Dermis blood vessel endothelial cell (primary cell): ENCODE data around the gene SORCS3. TPM values are rescaled to one million over a fixed set of nuclear protein-coding genes. Genes with fewer than 3 reads are reported as not detected.

Experiments used
- DNase-seq: peaks from one replicate; pipeline ENCODE4 v3.0.0; 2010
- total RNA-seq: library from RNA; depleted of rRNA; stranded (reverse); fragments of >200 nt; gene quantifications from 2 replicates; pipeline ENCODE4 v1.2.3, GENCODE V29; 2014

Gene SORCS3
- total RNA-seq = under 0.01 TPM in 1 of 2 replicates, not detected in the other

DNA sequence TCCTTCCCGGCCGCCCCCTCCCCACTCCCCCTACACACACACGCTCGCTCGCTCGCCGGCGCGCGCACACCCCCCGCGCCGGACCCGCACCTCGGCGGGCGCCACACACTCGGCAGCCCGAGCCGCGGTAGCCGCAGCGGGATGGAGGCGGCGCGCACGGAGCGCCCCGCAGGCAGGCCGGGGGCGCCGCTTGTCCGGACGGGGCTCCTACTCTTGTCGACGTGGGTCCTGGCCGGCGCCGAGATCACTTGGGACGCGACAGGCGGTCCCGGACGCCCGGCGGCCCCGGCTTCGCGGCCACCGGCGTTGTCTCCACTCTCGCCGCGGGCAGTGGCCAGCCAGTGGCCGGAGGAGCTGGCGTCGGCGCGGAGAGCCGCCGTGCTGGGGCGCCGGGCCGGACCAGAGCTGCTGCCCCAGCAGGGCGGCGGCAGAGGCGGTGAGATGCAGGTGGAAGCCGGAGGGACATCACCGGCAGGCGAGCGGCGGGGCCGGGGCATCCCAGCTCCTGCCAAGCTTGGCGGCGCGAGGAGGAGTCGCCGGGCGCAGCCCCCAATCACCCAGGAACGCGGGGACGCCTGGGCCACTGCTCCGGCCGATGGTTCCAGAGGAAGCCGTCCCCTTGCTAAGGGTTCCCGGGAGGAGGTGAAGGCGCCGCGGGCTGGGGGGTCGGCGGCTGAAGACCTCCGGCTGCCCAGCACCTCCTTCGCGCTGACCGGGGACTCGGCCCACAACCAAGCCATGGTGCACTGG is at the start of gene SORCS3:
SORCS3 (plus strand) TSS at position 104 of the 750 bp plus-strand sequence.
- DNase-seq = no peak

DNA sequence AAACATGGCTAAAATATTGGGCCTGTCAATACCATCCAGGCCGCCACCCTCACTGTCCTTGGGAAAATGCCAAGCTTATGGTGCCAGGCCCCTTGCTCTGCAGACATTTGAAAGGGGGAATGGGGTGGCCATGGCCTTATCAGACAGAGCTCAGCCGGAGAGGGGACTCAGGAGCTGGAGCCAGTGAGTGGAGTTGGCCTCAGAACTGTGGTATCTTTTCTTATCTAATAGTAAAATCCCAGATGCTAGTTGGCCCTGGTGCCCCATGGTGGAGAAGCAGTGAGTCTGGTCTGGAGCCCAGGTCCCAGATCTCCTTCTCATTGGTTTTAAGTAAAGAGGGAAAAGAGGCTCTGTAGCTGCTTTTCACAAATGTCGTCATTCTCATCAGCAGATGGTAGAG is 49.6 kb upstream of the SORCS3 start:
- no peak for DNase-seq

DNA sequence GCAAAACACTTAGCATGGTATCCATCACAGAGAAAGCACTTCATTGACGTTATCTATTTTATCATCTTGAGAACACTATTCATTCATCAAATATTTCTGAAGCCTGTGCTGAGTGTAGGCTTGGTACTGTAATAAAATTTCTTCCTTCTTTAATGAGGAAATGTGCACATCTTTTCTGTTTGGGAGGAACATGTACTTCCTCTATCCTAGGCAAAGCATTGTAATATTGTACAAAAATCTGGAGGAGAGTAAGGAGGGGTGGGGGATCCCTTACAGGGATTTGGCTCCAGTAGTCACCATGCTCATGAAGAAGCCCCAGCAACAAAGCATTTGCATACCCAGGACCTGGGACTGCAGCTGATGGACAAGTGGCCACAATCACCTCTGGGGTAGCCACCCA is 39.9 kb upstream of the SORCS3 start:
- no peak for DNase-seq

DNA sequence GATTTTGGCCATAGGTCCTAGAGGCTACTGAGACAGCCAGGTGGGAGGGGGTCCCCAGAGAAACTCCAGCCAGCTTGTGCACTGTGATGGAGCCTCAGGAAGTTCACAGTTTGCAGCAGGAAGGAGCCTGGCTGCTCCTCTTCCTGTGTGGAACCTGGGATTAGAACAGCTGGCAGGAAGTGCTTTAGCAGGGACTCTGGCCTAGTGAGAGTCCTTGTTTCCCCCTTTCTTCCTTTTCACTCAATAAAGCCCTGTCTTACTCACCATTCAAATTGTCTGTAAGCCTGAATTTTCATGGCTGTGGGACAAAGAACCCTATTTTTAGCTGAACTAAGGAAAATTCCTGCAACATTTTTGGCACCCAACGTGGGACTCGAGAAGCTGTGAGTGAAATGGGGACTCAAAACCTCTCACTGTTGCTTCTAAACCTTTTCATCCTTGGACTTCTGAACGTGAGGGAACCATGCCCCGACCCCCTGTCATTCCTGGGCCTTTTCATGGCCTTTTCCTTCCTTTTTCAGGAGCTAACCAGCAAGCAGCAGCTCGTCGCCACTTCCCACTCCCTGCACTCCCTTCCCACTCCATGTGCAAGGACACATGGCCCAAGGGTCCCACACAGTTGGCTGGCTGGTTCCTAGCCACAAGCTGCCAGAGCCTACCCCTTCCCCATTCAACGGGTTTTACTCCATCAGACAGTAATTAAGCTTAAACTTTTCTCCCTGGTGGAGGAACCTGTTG is 32.8 kb upstream of the SORCS3 start:
- DNase-seq = peak; percentile 17

DNA sequence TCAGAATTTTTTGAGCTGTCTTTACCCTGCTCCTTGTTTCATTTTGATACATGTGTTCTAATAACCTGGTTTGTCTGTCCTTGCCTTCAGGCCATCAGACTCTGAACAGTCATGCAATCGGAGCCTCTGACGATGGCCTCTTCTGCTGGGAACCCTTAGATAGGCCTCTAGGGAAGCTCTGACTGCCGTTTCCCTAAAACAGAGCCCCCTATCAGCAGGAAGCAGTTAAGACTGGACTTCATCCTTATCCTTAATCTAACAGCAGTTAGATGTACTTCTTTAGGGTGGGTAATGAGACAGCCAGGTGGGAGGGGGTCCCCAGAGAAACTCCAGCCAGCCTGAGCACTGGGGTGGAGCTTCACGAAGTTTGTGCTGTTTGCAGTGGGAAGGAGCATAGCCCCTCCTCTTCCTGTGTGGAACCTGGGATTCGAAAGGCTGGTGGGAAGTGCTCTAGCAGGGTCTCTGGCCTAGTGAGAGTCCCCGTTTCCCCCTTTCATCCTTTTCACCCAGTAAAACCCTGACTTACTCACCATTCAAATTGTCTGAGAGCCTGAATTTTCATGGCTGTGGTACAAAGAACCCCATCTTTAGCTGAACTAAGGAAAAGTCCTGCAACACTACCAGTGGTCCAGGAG is 28.4 kb upstream of the SORCS3 start:
- no peak for DNase-seq

- DNase-seq = no peak
These were observed 27.7 kb upstream of the SORCS3 start for GRCh38 chr10:104613406-104613805.

- DNase-seq = peak; percentile 49
These were observed 26.8 kb upstream of the SORCS3 start for GRCh38 chr10:104614245-104614831.

GRCh38 chr10:104615136-104615535 is 26.0 kb upstream of the SORCS3 start:
- no peak for DNase-seq

DNA sequence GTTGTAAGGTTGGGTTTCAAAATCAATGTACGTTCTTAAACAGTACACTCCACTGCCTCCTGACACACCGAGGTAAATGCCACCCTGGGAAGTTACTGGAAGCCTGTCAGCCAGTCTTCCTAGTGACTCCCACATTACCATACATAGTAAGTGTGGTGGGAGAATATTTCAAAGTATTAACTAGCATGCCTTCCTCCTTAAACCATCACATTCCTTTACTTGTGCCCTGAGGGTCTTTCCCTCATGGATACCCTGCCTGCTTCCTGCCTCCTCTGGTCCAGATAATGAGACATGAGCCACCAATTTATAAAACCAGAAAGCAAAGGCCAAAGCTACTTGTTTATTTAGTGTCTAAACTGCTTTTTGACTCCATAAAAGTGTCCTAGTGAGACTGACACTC is 23.3 kb upstream of the SORCS3 start:
- no peak for DNase-seq

- no peak for DNase-seq
These were observed 18.9 kb upstream of the SORCS3 start for GRCh38 chr10:104622175-104622574.

- peak; percentile 13 for DNase-seq
These were observed 18.4 kb upstream of the SORCS3 start for GRCh38 chr10:104622598-104623209.

DNA sequence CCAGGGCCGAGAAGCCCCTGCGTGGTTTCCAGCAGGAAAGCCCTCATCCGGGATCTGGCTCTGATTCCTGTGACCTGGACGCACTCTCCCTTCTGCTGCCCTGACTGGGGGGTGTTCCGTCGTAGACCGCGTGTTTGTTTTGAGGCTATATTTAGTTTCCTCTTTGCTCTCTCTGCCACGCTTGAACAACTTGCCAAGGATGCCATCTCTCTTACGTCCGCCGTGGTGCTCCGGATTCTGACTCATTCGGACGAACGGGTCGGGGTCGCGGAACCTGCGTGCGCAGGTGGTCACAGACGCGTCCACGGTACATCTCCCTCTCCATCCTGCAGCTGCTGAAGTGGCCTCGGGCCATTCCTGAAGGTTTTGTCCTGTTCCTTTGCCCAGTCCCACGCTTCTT is 10.4 kb upstream of the SORCS3 start:
- DNase-seq = no peak

DNA sequence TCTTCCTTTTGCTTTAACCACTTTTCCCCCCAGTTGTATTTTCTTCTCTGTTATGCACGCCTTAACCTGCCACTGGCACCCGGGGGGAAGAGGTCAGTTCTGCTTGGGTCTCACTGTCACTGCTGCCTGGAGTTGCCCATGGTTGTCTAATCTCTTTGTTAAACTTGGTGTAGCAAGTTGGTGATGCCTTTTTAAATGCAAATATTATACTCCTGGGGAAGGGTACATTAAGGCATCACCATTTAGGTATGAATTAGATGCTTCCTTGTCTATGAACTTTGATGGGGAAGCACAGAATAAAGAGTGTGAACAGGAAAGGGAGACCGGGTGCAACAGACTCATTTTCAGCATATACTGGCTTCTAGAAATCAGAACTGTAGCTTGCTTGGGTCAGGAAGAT is 9.1 kb upstream of the SORCS3 start:
- no peak for DNase-seq

DNA sequence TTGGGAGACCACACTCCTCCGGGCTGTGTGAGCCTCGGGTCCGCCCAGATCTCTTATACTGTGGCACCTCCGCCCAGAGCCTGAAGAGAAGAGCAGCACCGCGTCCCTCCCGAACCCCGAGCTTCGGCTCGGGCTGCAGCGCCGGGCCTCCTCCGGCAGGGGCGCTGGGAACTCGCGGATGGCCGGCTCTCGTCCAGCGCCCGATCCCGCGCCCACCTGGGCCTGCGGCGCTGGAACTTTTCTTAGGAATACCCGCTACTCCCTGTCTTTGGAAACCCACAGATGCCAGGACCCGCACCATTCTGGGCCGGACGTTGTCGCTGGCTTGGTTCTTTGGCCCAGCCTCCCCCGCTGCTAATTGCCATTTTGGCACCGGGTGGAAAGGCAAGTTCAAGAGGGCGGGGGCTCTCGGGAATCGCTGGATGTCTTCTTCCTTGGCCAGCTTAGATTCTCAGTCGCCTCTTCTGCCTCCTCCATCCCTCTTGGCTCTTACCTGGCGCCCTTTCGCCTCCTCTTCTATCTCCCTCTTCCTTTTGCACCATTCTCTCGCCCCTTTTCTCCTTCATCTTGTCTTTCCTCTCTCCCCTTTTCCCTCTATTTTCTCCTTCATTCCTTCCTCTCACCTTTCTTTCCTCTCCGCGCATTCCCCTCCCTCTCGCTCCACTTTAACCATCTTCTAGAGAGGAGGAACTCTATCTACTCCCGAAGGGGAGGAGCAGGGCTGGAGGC is 2.1 kb upstream of the SORCS3 start:
- DNase-seq = no peak

DNA sequence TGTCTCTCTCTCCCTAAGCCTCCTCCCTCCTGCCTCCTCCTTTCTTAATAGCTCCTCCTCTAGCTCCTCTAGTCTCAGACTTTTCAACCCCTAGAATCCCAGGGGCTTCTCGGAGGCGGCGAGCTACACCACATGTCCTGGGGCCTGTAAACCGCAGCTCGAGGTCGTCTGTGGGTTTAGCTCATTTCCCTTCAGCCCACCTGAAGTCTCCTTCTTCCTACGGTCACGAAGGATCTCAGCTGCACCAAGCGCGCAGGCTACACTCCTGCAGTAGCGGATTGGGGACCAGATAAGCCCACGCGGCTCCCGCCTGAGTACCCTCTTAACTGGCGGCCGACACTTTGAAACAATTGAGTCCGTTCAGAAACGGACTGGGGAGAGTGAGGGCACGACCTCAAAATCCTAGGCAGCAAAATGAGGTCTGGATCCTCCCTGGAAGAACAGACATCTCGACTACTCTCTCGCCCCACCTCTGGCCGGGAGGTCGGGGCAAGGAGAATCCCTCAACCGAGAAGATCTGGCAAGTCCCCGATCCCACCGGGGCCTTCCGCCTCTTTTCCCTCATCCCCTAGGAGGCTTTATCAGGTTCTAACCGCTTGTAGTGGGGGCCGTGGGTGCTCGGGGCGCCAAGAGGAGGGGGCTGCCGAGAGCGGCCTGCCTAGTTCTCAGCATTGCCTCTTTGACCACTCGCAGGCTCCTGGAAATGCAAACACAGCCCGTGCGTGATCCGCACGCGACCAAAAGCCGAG is 1.3 kb upstream of the SORCS3 start:
- DNase-seq = no peak

- DNase-seq = no peak
These were observed 527 bp upstream of the SORCS3 start for GRCh38 chr10:104640339-104641186.

GRCh38 chr10:104641937-104642657 is 1.0 kb downstream of the SORCS3 start:
- no peak for DNase-seq

DNA sequence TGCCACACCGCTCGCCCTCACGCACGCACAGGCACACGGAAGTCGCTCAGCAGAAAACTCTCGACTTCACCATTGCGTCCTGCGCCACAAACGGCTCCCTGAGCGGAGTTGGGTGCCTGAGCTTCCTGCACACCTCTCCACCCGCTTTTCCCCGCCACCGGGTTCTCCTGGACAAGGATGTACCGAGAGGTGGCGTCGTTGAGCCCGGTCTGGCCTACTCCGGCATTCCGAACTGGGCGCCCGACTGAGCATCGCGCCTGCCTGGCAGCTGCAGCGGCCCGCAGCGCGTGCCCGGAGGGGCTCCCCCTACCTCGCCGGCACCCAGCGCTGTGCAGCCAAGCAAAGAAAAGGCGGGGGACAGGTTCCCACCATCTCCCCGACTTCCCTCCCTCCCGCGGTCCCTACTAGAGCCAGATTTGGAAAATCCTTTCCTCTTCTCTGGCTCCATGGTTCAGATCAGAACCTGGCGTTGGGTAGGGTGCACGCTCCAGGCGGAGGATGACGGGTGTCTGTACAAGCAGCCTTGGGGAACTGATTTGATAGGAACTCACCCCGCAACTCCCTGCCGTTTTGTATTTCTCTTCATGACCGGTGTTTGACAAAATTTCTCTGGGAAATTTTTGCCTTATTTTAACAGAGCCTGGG is 1.7 kb downstream of the SORCS3 start:
- peak; percentile 5 for DNase-seq

GRCh38 chr10:104643303-104643663 is 2.2 kb downstream of the SORCS3 start:
- no peak for DNase-seq
